Thymus (tissue), 11 donors: ENCODE results near the gene PCGF6. TPM values are rescaled to one million over a fixed set of nuclear protein-coding genes. Genes with fewer than 3 reads are reported as not detected.
"Not testable (repeated sequence)": the region's sequence is repeated elsewhere in the genome, so short reads cannot be mapped to it uniquely, and the experiment has no call there.

Experiments
- DNase-seq, 9 donors: peaks; one replicate each; pipeline ENCODE4 v3.0.0-alpha.2; 2013; ENCODE audit warnings: low spot score in 9 of 9, low read depth in 6 of 9, missing footprints in 1 of 9
- H3K27ac ChIP-seq, 2 donors: one replicate each; pipeline ENCODE4 v1.5.1; 2013; ENCODE audit warnings: control low read depth in 1 of 2, low read depth in 1 of 2, low read length in 1 of 2, mild to moderate bottlenecking in 1 of 2, moderate library complexity in 1 of 2
- H3K27me3 ChIP-seq, 2 donors: one replicate each; pipeline ENCODE4 v1.5.1; 2013; ENCODE audit warnings: low read length in 1 of 2; ENCODE audit not compliant: control insufficient read depth in 2 of 2, insufficient read depth in 1 of 2
- H3K36me3 ChIP-seq, 2 donors: one replicate each; pipeline ENCODE4 v1.5.1; 2013; ENCODE audit warnings: low read length in 1 of 2, mild to moderate bottlenecking in 1 of 2, moderate library complexity in 1 of 2; ENCODE audit not compliant: control insufficient read depth in 2 of 2, insufficient read depth in 2 of 2
- H3K4me1 ChIP-seq, 2 donors: one replicate each; pipeline ENCODE4 v1.5.1; 2013; ENCODE audit warnings: low read length in 2 of 2; ENCODE audit not compliant: control insufficient read depth in 2 of 2, insufficient read depth in 2 of 2
- H3K4me3 ChIP-seq, 2 donors: one replicate each; pipeline ENCODE4 v1.5.1; 2013; ENCODE audit warnings: low read length in 2 of 2, control low read depth in 1 of 2, mild to moderate bottlenecking in 1 of 2
- H3K9me3 ChIP-seq, 2 donors: one replicate each; pipeline ENCODE4 v1.5.1; 2013; ENCODE audit warnings: low read length in 1 of 2, mild to moderate bottlenecking in 1 of 2; ENCODE audit not compliant: control insufficient read depth in 2 of 2, insufficient read depth in 1 of 2
- WGBS: extraction: QIAGEN DNeasy Blood & Tissue Kit; methylation state at CpG from one replicate; pipeline ENCODE4 v1.1.7; 2013; 5-methylcytosine and 5-hydroxymethylcytosine counted together
- polyA plus RNA-seq: library from polyadenylated mRNA; stranded (reverse); fragments of 200-250 nt; gene quantifications from one replicate; pipeline ENCODE4 v1.2.3, GENCODE V29; 2013
- total RNA-seq: library from RNA; stranded (reverse); fragments of 120-200 nt; gene quantifications from one replicate; pipeline ENCODE4 v1.2.4, GENCODE V29; 2013
- donor health status: healthy.

The PCGF6 gene
- total and polyA plus RNA-seq, 2 donors = 9.1 to 12.6 TPM

- H3K9me3 ChIP-seq = no peaks in the 10 kb centered on the region
- 27% methylated on average over 3 of the region's 3 CpGs for WGBS
Measured at GRCh38 chr10:103373544-103373943, 22.6 kb upstream of the PCGF6 start.

DNA sequence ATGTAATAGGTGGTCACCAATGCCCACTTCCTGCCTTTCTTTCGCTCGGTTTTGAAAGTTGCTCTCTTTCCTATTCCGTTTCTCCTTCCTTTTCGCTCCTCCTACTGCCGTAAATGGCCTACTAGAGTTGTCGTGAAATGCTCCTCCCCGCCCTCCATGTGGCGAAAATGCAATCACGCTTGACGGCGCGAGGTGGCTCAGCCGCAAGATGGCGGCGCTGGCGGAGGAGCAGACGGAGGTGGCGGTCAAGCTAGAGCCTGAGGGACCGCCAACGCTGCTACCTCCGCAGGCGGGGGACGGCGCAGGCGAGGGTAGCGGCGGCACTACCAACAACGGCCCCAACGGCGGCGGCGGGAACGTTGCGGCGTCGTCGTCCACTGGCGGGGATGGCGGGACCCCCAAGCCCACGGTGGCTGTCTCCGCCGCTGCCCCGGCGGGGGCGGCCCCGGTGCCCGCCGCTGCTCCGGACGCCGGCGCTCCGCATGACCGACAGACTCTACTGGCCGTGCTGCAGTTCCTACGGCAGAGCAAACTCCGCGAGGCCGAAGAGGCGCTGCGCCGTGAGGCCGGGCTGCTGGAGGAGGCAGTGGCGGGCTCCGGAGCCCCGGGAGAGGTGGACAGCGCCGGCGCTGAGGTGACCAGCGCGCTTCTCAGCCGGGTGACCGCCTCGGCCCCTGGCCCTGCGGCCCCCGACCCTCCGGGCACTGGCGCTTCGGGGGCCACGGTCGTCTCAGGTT, 17.0 kb upstream of the PCGF6 start, which contains the start of gene TAF5:
TSS of gene TAF5 (plus strand) at position 195 of the 737 bp plus-strand sequence. CDS start at position 209, 14 bp downstream.
- Histone ChIP-seq H3K9me3 (no peaks in the 10 kb centered on the region), H3K27ac (peak within 1 kb of the TSS; percentile 90 to 97), H3K4me3 (peak within 1 kb of the TSS; percentile 71 to 89), H3K36me3 (no peaks in the 10 kb centered on the region), H3K27me3 (no peaks in the 10 kb centered on the region), H3K4me1 (peaks cover 2 to 16% of the 10 kb centered on the region in 2 donors)
- peak; percentile 86 to 98 (median 94) for DNase-seq
- under 1% methylated on average over 81 of the region's 81 CpGs for WGBS

More at GRCh38 chr10:103373544-103373943, 22.6 kb upstream of the PCGF6 start:
- peak in 5 of 9 donors; percentile 30 to 63 (median 40) for DNase-seq
- Histone ChIP-seq H3K4me1 (peaks cover 7 to 26% of the 10 kb centered on the region in 2 donors), H3K4me3 (no peak overlapping the region), H3K27ac (peak overlapping the region in 1 of 2 donors; percentile 58), H3K27me3 (no peaks in the 10 kb centered on the region), H3K36me3 (peaks cover 28 to 29% of the 10 kb centered on the region in 2 donors)

DNA sequence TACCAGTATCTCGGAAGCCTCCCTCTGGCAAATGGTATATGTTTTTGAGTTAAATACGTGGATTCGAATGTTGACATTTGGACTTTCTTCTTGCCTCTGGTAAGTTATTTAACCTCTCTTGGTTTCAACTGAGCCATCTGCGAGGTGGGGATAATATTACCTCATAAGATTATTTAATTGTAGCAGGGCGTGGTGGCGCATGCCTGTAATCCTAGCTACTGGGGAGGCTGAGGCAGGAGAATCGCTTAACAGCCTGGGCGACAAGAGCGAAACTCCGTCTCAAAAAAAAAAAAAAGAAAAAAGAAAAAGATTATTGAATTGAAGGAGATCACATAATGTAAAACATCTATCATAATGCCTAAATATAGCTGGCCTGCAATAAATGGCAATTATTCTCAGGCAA, 16.4 kb upstream of the PCGF6 start:
- H3K9me3 ChIP-seq = no peaks in the 10 kb centered on the region
- DNase-seq = peak in 1 of 9 donors; percentile 7
- peak overlapping the region; percentile 90 to 97 for H3K27ac ChIP-seq
- peaks cover 2 to 11% of the 10 kb centered on the region in 2 donors for H3K4me1 ChIP-seq
- peak overlapping the region; percentile 71 to 89 for H3K4me3 ChIP-seq
- WGBS = 66% methylated on average over 10 of the region's 10 CpGs
- H3K27me3 ChIP-seq = no peaks in the 10 kb centered on the region
- H3K36me3 ChIP-seq = no peaks in the 10 kb centered on the region

DNA sequence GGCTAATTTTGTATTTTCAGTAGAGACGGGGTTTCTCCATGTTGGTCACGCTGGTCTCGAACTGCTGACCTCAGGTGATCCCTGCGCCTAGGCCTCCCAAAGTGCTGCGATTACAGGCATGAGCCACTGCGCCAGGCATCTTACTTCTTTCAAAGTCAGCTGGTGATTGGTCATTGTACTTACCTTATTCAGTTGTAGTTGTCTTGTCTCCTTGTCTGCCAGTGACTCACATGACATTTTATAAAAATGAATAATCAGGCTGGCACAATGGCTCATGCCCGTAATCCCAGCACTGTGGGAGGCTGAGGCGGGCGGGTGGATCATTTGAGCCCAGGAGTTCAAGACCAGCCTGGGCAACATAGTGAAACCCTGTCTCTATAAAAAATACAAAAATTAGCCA, 9.9 kb upstream of the PCGF6 start:
- not testable (repeated sequence) for H3K4me3 ChIP-seq, H3K27me3 ChIP-seq, H3K27ac ChIP-seq, DNase-seq, H3K4me1 ChIP-seq, H3K36me3 ChIP-seq, H3K9me3 ChIP-seq
- WGBS = 97% methylated on average over 9 of the region's 9 CpGs

DNA sequence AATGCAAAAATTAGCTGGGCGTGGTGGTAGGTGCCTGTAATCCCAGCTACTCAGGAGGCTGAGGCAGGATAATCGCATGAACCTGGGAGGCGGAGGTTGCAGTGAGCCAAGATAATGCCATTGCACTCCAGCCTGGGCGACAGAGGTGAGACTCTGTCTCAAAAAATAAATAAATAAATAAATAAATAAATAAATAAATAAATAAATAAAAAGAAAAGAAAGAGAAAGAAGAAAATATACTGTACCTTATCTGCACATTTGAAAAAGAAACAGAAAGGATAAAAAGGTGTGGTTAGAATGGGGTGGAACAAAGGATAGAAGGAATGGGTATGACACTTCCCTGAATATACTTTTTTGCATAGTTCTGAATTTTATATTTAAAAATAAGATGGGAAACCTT, 8.6 kb upstream of the PCGF6 start:
- WGBS = 98% methylated on average over 4 of the region's 4 CpGs
- not testable (repeated sequence) for H3K36me3 ChIP-seq, H3K9me3 ChIP-seq, DNase-seq, H3K27me3 ChIP-seq, H3K27ac ChIP-seq, H3K4me1 ChIP-seq, H3K4me3 ChIP-seq

- no peak overlapping the region for H3K4me3 ChIP-seq
- no peaks in the 10 kb centered on the region for H3K4me1 ChIP-seq
- H3K36me3 ChIP-seq = no peaks in the 10 kb centered on the region
- no peaks in the 10 kb centered on the region for H3K27me3 ChIP-seq
- no peak overlapping the region for H3K27ac ChIP-seq
- H3K9me3 ChIP-seq = no peaks in the 10 kb centered on the region
- 94% methylated on average over 5 of the region's 5 CpGs for WGBS
- DNase-seq = no peak
Measured at GRCh38 chr10:103355906-103356599, 5.1 kb upstream of the PCGF6 start.

DNA sequence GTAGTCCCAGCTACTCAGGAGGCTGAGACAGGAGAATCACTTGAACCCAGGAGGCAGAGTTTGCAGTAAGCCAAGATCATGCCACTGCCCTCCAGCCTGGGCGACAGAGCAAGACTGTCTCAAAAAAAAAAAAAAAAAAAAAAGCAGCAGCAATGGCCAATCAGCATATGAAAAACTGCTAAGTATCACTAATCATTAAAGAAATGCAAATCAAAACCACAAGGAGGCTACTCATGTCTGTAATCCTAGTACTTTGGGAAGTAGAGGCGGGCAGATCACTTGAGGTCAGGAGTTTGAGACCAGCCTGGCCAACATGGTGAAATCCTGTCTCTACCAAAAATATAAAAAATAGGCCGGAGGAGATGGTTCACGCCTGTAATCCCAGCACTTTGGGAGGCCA, 3.6 kb upstream of the PCGF6 start:
- whole genome bisulfite sequencing = 98% methylated on average over 4 of the region's 4 CpGs
- not testable (repeated sequence) for H3K36me3 ChIP-seq, H3K4me3 ChIP-seq, H3K27ac ChIP-seq, H3K27me3 ChIP-seq, DNase-seq, H3K4me1 ChIP-seq, H3K9me3 ChIP-seq

DNA sequence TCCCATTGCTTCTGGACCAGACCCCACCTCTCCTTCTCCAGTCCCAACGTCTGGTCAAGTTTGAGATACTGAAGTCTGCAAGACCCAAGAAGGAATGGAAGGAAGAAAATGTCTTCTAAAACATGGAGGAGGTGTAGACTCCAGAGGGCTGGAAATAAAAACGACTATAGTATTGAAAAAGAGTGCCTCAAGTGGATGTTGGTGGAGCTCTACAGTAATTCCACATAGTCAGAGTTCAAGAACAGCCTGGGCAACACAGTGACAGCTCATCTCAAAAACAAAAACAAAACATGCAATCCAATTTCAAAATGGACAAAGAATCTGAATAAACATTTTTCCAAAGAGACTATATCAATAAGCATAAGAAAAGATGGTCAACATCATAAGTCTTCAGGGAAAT, 2.3 kb upstream of the PCGF6 start:
- Histone ChIP-seq H3K36me3 (peaks cover 2% of the 10 kb centered on the region in 2 donors), H3K27ac (no peak overlapping the region), H3K4me1 (peaks cover 0 to 6% of the 10 kb centered on the region in 2 donors), H3K27me3 (no peaks in the 10 kb centered on the region), H3K9me3 (peaks cover 0 to 3% of the 10 kb centered on the region in 2 donors), H3K4me3 (no peak overlapping the region)
- 73% methylated on average over 2 of the region's 2 CpGs for WGBS
- DNase-seq = no peak

DNA sequence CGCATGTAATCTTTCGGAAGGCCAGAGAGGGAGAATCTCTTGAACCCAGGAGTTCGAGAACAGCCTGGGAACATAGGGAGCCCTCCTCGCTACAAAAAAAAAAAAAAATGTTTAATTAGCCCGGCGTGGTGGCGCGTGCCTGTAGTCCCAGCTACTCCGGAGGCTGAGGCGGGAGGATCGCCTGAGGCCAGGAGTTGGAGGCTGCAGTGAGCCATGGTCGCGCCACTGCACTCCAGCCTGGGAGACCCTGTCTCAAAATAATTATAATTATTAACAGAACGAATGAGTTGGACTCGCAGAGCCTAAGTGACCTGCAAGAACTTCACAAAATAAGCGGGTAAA, 794 bp downstream of the PCGF6 start:
- Histone ChIP-seq H3K27me3 (no peaks in the 10 kb centered on the region), H3K4me3 (peak overlapping the region; percentile 74 to 83), H3K9me3 (peaks cover 0 to 3% of the 10 kb centered on the region in 2 donors), H3K36me3 (peaks cover 12 to 23% of the 10 kb centered on the region in 2 donors), H3K27ac (no peak overlapping the region), H3K4me1 (peaks cover 0 to 6% of the 10 kb centered on the region in 2 donors)
- WGBS = 68% methylated on average over 16 of the region's 16 CpGs
- no peak for DNase-seq
